Daoy (cell line): ENCODE data around the gene FGF1. TPM values are rescaled to one million over a fixed set of nuclear protein-coding genes. Genes with fewer than 3 reads are reported as not detected.
A peak's percentile ranks its signal among the peaks of the same experiment; 100 is the strongest.

Experiments
- DNase-seq: peaks from one replicate; pipeline ENCODE4 v3.0.0-alpha.2; 2015; ENCODE audit warnings: low read depth
- total RNA-seq: library from RNA; depleted of rRNA; stranded (reverse); fragments of >200 nt; shearing (Covaris generic); gene quantifications from 2 replicates; pipeline ENCODE4 v1.2.3, GENCODE V29; 2014

FGF1 gene
- total RNA-seq, 1 experiment from 2014 or later = 0.63 TPM

- peak; percentile 68 for DNase-seq
Observed at GRCh38 chr5:142697356-142698255, 11.7 kb upstream of the FGF1 start.

GRCh38 chr5:142696379-142696778 is 10.5 kb upstream of the FGF1 start:
- DNase-seq = no peak

DNA sequence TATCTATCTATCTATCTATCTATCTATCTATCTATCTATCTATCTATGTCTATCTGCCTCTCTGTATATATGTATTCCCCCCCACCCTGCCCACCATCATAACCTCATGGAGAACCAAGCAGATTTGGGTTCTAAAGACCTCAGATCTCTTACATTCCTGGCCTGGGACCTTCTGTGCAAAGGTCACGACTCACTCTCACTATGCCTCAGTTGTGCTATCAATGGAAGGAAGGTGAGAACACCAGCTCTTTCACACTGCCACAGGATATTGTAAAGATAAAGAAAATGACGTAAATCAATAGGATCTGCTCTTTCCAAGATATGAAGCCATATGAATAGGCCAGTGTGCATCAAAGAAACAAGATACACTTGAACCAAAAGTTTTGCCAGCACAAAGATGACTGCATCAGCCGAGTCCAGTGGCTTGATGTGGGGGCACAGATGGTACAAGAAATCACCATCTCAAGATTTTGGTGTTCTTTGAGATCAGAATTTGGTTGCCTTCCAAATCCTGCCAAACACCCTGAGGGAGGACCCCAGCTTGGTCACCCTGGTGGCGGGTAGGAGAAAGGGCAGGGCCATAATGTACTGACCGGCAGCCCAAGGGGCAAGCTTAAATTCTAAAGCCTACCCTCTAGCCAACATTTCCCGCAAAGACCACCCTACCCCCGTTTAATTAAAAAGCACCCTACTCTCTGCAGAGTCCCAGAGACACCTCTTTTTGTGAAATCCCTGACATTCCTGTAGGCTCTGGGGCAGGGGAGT is 8.4 kb upstream of the FGF1 start:
- DNase-seq = no peak

GRCh38 chr5:142692321-142692894 is 6.5 kb upstream of the FGF1 start:
- no peak for DNase-seq

DNA sequence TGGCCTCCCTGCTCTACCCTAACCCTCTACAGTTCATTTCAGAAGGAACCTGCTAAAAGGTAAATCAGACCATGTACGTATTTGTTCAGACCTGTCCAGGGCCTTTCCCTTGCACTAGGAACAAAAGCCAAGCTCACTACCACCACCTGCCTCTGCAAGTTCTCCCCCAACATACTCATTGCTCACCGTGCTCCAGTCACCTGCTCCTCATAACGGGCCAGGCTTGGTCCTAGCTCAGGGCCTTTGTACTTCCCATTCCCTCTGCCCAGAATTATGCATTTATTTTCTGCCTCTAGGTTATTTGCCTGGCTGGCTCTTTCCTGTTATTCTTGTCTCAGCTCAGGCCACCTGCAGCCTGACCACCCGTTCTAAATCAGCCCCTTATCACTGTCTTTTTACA is 4.8 kb upstream of the FGF1 start:
- DNase-seq = no peak

DNA sequence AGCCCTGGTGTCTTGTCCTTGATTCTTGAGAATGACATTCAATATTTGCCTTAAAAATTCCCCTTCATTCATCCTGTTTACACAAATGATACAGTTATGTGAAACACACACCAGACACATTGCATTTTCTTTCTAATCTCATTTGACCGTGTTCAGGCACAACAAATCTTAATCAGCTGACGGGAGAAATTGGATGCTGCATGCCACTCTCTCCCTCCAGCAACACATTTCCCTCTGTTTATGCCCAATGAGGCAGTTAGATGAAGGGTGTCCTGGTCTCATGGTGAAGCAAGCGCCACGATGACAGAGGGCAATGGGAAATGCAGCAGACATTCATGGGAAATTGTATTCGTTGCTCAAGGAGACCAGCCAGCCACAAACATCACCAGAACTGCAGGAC is 3.2 kb upstream of the FGF1 start:
- DNase-seq = no peak

DNA sequence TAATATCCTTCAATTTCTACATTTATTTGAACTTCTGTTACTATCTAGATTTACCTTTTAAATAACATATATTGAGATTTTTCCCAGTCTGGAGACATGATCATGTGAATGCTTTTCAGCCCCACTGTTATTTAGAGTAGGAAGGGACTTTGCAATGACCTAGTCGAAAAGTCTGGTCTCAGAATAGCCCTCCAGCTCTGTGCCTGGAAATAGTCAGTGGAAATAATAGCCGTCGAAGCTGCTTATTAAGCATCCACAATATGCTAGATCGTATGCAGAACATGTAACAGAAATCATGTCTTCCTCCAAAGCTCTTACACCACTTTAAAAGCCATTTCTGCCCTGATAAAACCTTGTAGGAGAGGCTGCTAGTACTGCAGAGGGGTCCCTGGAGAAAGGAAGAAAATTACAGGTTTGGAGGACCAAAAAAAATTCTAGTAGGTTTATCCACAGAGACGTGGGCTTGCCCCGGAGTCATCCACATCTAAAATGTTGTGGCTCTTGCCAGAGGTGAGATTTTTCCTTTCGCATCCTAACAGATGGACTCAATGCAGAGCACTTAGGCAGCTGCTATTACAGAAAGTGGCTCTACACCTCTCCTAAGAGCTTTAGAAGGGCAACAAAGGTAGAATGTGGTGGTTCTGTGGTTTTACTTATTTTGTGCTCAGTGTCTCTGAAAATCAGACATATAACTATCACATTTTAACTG is 2.5 kb upstream of the FGF1 start:
- DNase-seq = no peak

DNA sequence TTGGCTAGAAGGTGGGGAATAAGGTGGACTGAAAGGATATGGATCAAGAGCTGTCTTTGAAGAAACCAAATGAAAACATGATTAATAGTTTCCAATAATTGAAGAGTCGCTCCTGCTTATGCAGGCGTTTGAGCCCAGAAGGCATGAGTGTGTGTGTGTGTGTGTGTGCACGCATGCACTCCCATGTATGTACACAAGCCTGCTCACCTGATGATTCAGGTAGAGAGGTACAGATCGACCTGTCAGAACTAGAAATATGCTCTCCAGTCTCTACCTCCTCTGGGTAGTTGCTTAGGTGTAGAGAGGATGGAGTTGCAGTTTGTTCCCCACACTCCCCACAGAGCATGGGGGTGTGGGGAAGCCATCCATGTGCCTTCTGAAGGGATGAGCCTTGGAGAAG is 1.1 kb upstream of the FGF1 start:
- no peak for DNase-seq

GRCh38 chr5:142686210-142686734 is 382 bp upstream of the FGF1 start:
- peak; percentile 50 for DNase-seq

DNA sequence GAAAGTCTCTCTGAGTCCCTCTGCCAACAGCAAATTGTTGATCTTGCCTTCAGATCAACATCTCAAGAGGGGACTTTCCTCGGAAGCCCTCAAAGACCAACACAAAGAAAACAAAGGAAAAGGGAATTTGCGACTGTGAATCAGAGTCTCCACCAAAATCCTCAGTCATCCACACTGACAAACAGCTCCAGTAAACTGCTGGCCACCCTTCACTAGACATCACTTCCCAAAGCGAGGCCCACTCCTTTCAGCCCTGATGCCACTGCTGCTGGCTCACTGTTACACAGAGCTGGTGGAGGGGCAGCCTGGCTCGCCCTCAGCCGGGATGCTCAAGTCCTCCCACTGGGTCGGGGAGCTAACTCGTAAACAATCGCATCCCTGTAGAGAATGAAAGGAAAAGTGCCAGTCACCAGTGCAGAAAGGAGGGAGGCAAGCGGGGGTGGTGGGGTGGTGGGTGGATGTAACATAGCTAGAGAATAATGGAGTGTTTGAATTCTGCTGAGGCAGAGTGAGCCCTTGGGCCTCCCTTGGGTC is 1.3 kb downstream of the FGF1 start:
- DNase-seq = peak; percentile 54

GRCh38 chr5:142683881-142684505 is 1.9 kb downstream of the FGF1 start:
- no peak for DNase-seq

DNA sequence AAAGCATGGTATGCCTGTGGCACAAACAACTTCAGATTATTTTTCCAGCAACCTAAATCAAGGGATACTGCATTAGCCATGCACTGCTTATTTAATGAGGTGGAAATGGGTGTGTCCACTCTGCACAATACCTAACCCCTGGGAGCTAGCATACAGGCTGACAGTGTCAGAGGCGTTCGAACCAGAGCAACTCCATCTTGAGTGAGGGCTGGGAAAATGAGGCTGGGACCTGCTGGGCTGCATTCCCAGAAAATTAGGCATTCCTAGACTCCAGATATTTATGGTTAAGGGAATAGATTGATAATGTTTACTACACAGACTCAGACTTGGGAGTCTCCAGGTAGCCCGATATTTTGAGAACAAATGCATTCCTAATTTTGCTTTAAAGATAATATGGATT is 2.8 kb downstream of the FGF1 start:
- DNase-seq = no peak

GRCh38 chr5:142680605-142681259 is 5.2 kb downstream of the FGF1 start:
- DNase-seq = peak; percentile 86

DNA sequence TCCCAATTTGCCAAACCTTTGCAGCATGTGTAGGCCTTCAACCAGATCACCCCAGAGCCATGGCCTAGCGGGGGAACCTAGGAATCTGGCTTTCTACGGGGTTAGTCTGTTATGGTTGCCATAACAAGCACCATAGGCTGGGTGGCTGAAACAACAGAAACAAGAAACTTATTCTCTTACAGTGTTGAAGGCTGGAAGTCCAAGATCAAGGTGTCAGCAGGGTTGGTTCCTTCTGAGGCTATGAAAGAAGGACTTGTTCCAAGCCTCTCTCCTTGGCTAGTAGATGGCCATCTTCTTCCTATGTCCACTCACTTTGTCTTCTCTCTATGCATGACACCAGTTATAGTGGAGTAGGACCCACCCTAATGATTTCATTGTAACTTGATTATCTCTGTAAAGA is 6.1 kb downstream of the FGF1 start:
- DNase-seq = no peak

GRCh38 chr5:142678529-142678928 is 7.4 kb downstream of the FGF1 start:
- DNase-seq = no peak

- DNase-seq = peak; percentile 11
Observed at GRCh38 chr5:142677198-142677597, 8.7 kb downstream of the FGF1 start.

DNA sequence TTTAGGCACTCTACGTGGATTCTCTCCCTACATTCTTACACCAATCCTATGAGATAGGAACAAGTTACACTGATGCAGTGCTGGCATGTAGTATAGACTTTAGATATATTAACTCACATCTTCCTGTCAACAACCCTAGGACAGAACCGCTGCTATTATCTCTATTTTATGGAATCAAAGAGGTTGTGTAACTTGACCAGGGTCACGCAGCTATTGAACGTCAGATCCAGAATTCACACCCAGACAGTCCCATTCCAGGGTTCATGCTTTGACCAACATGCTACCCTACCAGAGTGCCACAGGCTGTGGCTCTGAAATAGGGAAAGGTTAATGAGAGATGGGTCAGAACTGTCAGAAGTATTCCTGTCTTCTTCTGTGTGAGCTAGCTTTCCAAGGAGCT is 9.6 kb downstream of the FGF1 start:
- DNase-seq = no peak

GRCh38 chr5:142674531-142675469 is 11.1 kb downstream of the FGF1 start:
- peak; percentile 74 for DNase-seq

DNA sequence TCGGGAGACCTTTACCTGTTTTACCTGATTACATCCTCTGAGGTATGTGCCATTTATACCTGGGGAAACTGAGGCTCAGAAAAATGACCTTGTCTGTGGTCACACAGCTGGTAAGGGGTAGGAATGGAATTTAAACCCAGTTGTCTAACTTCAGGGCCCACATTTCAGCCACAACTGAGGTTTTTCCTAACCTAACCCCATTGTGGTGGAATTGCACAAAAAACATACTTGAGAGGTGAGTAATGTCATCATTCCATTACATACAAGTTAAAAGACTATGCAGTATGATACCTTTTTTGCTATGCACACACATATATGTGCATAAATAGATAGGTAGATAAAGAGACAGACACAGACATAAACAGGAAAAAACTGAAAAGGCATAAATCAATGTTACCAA is 14.1 kb downstream of the FGF1 start:
- DNase-seq = peak; percentile 53
